Stimulated activated naive CD8-positive, alpha-beta T cell treated with anti-CD3 and anti-CD28 coated beads, Interleukin-15, Interleukin-2, amounts not matched to agents 100 ng/mL and 50 ng/mL, for 24 hours (primary cell): ENCODE data around the gene TTLL9.
"Not testable (repeated sequence)": the region's sequence is repeated elsewhere in the genome, so short reads cannot be mapped to it uniquely, and the experiment has no call there.

Experiments used
- H3K27ac Mint-ChIP-seq: one replicate; pipeline ENCODE4 v1.8.0; 2021; ENCODE audit warnings: mild to moderate bottlenecking, mixed read lengths
- H3K27me3 Mint-ChIP-seq: one replicate; pipeline ENCODE4 v1.8.0; 2021; ENCODE audit warnings: mixed read lengths
- H3K36me3 Mint-ChIP-seq: one replicate; pipeline ENCODE4 v1.8.0; 2021; ENCODE audit warnings: low read depth, mixed read lengths
- H3K4me1 Mint-ChIP-seq: one replicate; pipeline ENCODE4 v1.8.0; 2021; ENCODE audit warnings: low read depth, mixed read lengths
- H3K4me3 Mint-ChIP-seq: one replicate; pipeline ENCODE4 v1.8.0; 2021; ENCODE audit warnings: mild to moderate bottlenecking, mixed read lengths
- H3K9me3 Mint-ChIP-seq: one replicate; pipeline ENCODE4 v1.8.0; 2021; ENCODE audit warnings: mixed read lengths

TTLL9 gene

DNA sequence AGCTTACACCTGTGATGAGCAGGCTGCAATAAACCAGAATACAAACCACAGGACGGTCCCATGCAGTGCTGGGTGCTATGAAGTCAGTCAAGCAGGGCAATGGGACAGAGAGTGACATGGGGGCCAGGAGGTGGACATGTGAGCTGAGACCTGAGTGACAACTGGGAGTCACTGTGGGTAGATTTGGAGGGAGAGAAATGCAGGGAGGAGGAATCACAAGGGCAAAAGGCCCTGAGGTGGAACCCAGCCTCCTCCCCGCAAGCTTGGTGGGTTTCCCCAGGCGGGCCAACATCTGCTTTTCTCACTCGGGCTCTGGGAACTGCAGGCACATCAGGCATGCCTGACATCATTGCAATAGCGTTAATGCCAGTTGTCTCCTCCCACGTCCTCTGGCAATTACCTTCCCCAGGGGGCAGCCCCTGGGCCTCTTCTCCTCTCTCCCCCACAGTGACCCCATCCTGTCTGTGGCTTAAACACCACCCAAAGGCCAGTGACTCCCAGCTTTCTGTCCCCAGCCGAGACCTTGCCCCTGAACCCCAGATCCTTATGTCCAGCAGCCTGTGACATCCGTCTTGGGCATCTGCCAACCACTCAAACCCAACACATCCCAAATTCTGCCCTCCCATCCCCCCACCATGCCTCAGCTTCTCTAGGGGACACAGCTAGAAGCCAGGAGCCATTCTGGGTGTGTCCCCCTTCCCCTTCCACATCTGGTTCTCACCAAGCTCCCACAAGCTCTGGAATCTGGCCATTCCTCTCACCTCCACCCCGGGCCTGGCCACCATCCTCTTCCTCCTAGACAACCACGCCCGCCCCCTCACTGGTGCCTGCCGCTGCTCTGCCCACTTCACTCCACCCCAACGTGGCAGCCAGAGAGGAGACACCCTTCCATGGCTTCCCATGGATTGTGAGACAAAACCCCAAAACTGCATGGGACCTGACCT is 53.2 kb downstream of the TTLL9 start:
- peaks cover 16% of the 10 kb centered on the region for H3K4me1 Mint-ChIP-seq
- peak overlapping the region; percentile 31 for H3K27ac Mint-ChIP-seq

GRCh38 chr20:31924561-31924960 is 54.1 kb downstream of the TTLL9 start:
- Mint-ChIP-seq H3K36me3 (no peaks in the 10 kb centered on the region), H3K27ac (no peak overlapping the region), H3K4me3 (no peak overlapping the region), H3K27me3 (peaks cover 21% of the 10 kb centered on the region), H3K4me1 (peaks cover 16% of the 10 kb centered on the region), H3K9me3 (no peaks in the 10 kb centered on the region)

More for the DNA sequence above, 53.2 kb downstream of the TTLL9 start:
- peaks cover 18% of the 10 kb centered on the region for H3K27me3 Mint-ChIP-seq
- no peaks in the 10 kb centered on the region for H3K36me3 Mint-ChIP-seq
- no peaks in the 10 kb centered on the region for H3K9me3 Mint-ChIP-seq
- H3K4me3 Mint-ChIP-seq = no peak overlapping the region

- H3K27ac Mint-ChIP-seq = peak overlapping the region; percentile 51
- peaks cover 26% of the 10 kb centered on the region for H3K27me3 Mint-ChIP-seq
- no peaks in the 10 kb centered on the region for H3K36me3 Mint-ChIP-seq
- H3K4me3 Mint-ChIP-seq = no peak overlapping the region
- H3K4me1 Mint-ChIP-seq = peaks cover 16% of the 10 kb centered on the region
- H3K9me3 Mint-ChIP-seq = no peaks in the 10 kb centered on the region
These were observed 55.2 kb downstream of the TTLL9 start for GRCh38 chr20:31925631-31926030.

DNA sequence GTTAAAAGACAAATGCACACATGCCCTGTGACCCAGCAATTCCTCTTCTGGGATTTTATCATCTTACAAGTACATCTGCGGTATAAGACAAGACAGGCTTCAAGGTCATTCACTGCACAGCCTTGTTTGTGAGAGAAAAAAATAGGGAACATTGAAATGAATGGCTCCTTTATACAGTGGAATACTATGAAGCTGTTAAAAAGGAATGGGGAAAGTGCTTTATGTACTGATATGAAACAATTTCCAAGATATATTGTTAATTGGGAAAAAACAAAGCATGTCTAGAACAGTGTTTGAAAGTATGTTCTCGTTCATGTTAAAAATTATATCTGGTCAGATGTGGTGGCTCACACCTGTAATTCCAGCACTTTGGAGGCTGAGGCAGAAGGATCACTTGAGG is 56.1 kb downstream of the TTLL9 start:
- Mint-ChIP-seq H3K27me3 (peaks cover 24% of the 10 kb centered on the region), H3K4me1 (peaks cover 16% of the 10 kb centered on the region)

GRCh38 chr20:31927627-31928159 is 57.3 kb downstream of the TTLL9 start:
- Mint-ChIP-seq H3K27me3 (peaks cover 24% of the 10 kb centered on the region), H3K4me1 (peaks cover 16% of the 10 kb centered on the region), H3K27ac (no peak overlapping the region), H3K9me3 (no peaks in the 10 kb centered on the region), H3K4me3 (no peak overlapping the region), H3K36me3 (no peaks in the 10 kb centered on the region)

More for the DNA sequence above, 56.1 kb downstream of the TTLL9 start:
- Mint-ChIP-seq H3K9me3 (no peaks in the 10 kb centered on the region), H3K27ac (no peak overlapping the region), H3K36me3 (no peaks in the 10 kb centered on the region), H3K4me3 (no peak overlapping the region)

GRCh38 chr20:31929631-31930030 is 59.2 kb downstream of the TTLL9 start:
- H3K4me3 Mint-ChIP-seq, H3K36me3 Mint-ChIP-seq, H3K9me3 Mint-ChIP-seq, H3K27ac Mint-ChIP-seq, H3K4me1 Mint-ChIP-seq: not testable (repeated sequence)
- H3K27me3 Mint-ChIP-seq = peaks cover 13% of the 10 kb centered on the region

- Mint-ChIP-seq H3K27ac (no peak overlapping the region), H3K4me3 (no peak overlapping the region), H3K27me3 (peaks cover 13% of the 10 kb centered on the region), H3K4me1 (no peaks in the 10 kb centered on the region), H3K36me3 (no peaks in the 10 kb centered on the region), H3K9me3 (no peaks in the 10 kb centered on the region)
These were observed 60.3 kb downstream of the TTLL9 start for GRCh38 chr20:31930779-31931178.

DNA sequence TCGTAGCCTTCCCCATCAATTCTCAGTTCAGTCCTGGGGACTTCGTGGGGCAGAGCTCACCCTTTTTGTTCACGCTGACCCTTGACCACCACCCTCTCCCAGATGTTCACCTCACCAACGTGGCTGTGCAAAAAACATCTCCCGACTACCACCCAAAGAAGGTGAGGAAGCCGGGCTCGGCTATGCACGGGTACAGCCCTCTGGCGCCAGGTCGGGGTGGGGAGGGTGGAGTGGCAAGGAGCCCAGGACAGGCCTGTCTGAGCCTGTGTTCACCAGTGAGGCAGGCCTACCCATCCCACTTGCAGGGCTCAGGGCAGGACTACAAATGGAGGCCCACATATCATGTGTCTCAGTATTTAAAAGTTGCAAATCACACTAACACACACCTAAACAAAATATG is 63.3 kb downstream of the TTLL9 start:
- Mint-ChIP-seq H3K36me3 (no peaks in the 10 kb centered on the region), H3K27ac (no peak overlapping the region), H3K4me1 (no peaks in the 10 kb centered on the region)

DNA sequence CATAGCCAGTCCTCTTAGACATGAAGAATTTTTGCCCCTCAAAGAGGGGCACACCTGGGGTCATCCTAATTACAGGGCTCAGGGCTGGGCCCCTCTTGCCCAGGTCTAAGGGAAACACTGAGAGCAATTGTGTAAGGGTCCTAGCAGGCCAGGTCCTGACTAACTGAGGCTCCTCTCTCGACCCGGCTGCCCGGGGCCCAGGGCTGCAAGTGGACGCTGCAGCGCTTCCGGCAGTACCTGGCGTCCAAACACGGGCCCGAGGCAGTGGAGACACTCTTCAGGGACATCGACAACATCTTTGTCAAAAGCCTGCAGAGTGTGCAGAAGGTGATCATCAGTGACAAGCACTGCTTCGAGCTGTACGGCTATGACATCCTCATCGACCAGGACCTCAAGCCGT is 64.1 kb downstream of the TTLL9 start:
- no peaks in the 10 kb centered on the region for H3K36me3 Mint-ChIP-seq
- H3K27ac Mint-ChIP-seq = no peak overlapping the region
- H3K9me3 Mint-ChIP-seq = no peaks in the 10 kb centered on the region
- H3K27me3 Mint-ChIP-seq = peaks cover 8% of the 10 kb centered on the region
- no peaks in the 10 kb centered on the region for H3K4me1 Mint-ChIP-seq
- no peak overlapping the region for H3K4me3 Mint-ChIP-seq

More for the DNA sequence above, 63.3 kb downstream of the TTLL9 start:
- no peaks in the 10 kb centered on the region for H3K9me3 Mint-ChIP-seq
- H3K4me3 Mint-ChIP-seq = no peak overlapping the region
- peaks cover 10% of the 10 kb centered on the region for H3K27me3 Mint-ChIP-seq

GRCh38 chr20:31934968-31935764 is 64.7 kb downstream of the TTLL9 start:
- H3K36me3 Mint-ChIP-seq = no peaks in the 10 kb centered on the region
- H3K27ac Mint-ChIP-seq = no peak overlapping the region
- no peaks in the 10 kb centered on the region for H3K4me1 Mint-ChIP-seq
- no peaks in the 10 kb centered on the region for H3K9me3 Mint-ChIP-seq
- H3K4me3 Mint-ChIP-seq = no peak overlapping the region
- peaks cover 6% of the 10 kb centered on the region for H3K27me3 Mint-ChIP-seq

DNA sequence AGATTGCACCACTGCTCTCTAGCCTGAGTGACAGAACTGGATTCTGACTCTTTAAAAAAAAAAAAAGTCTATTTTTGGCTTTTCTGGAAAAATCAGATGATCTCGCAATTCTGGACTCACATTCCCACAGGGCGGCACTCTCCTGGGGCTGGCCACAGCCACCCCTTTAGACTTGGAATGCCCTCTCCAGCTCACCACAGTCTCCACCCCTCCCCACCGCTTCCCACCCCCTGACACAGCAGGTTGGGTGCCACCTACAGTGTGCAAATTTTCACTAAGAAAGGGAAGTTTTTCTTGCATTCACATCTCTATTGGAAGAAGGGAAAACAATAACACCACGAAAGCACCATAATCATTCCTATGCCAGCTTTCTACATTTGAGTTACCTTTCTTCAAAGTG is 66.0 kb downstream of the TTLL9 start:
- Mint-ChIP-seq H3K4me1 (no peaks in the 10 kb centered on the region), H3K4me3 (no peak overlapping the region), H3K27me3 (no peaks in the 10 kb centered on the region), H3K27ac (no peak overlapping the region), H3K9me3 (no peaks in the 10 kb centered on the region), H3K36me3 (no peaks in the 10 kb centered on the region)

DNA sequence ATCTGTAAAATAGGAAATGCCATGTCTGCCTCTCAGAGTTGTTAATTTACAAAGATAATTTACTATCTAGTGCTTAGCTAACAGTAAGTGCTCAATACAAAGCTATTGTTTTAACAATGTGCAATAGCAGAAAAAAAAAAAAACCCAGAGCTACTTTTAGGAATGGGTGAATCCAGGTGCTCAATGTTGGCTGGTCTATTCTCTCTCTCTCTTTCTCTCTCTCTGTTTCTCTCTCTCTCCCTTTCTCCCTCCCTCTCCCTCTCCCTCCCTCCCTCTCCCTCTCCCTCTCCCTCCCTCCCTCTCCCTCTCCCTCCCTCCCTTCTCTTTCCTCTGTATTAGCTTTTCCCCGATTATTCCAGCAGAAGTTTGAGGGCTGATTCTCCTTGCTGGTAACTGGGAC is 67.4 kb downstream of the TTLL9 start:
- H3K36me3 Mint-ChIP-seq = peaks cover 8% of the 10 kb centered on the region
- no peaks in the 10 kb centered on the region for H3K27me3 Mint-ChIP-seq
- no peaks in the 10 kb centered on the region for H3K4me1 Mint-ChIP-seq
- no peak overlapping the region for H3K4me3 Mint-ChIP-seq
- no peaks in the 10 kb centered on the region for H3K9me3 Mint-ChIP-seq
- no peak overlapping the region for H3K27ac Mint-ChIP-seq

- H3K9me3 Mint-ChIP-seq = no peaks in the 10 kb centered on the region
- H3K4me3 Mint-ChIP-seq = no peak overlapping the region
- H3K27me3 Mint-ChIP-seq = no peaks in the 10 kb centered on the region
- H3K36me3 Mint-ChIP-seq = peaks cover 11% of the 10 kb centered on the region
- no peaks in the 10 kb centered on the region for H3K4me1 Mint-ChIP-seq
- H3K27ac Mint-ChIP-seq = no peak overlapping the region
These were observed 69.2 kb downstream of the TTLL9 start for GRCh38 chr20:31939661-31940060.

DNA sequence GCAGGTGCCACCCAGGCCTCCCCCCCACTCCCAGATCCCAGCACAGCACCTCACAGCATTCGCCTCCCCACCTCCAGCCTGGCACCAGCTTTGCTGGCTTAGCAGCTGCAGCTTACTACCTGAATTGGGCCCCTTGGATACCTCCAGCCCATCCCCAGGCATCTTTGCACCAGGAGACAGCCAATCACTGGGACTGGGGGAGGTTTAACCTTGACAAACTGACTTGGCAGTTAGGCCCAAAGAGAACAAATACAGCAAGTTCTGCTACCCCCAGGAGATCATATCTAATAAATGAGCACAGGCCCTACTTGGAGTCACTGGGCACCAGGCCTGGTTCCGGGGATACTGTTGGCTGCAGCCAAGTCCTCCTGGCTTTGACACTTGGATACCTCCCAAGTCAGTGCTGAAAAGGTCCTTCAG is 72.6 kb downstream of the TTLL9 start:
- H3K27ac Mint-ChIP-seq = no peak overlapping the region
- no peaks in the 10 kb centered on the region for H3K27me3 Mint-ChIP-seq
- H3K4me1 Mint-ChIP-seq = no peaks in the 10 kb centered on the region
- H3K4me3 Mint-ChIP-seq = no peak overlapping the region
- H3K9me3 Mint-ChIP-seq = no peaks in the 10 kb centered on the region
- peaks cover 34% of the 10 kb centered on the region for H3K36me3 Mint-ChIP-seq

GRCh38 chr20:31945319-31945718 is 74.9 kb downstream of the TTLL9 start:
- H3K4me3 Mint-ChIP-seq = no peak overlapping the region
- peaks cover 4% of the 10 kb centered on the region for H3K9me3 Mint-ChIP-seq
- no peaks in the 10 kb centered on the region for H3K27me3 Mint-ChIP-seq
- H3K27ac Mint-ChIP-seq = no peak overlapping the region
- peaks cover 53% of the 10 kb centered on the region for H3K36me3 Mint-ChIP-seq
- peaks cover 14% of the 10 kb centered on the region for H3K4me1 Mint-ChIP-seq
